Thyroid gland (tissue), 4 donors: ENCODE measurements around the gene SLC3A2. TPM values are rescaled to one million over a fixed set of nuclear protein-coding genes. Genes with fewer than 3 reads are reported as not detected.

Experiments used
- DNase-seq, 2 donors: peaks; one replicate each; pipeline ENCODE4 v3.0.0-alpha.2; 2019
- H3K27ac ChIP-seq, 3 donors: fragments of 200-600 bp; sonication (generic); 1 replicate in 2 of 3; 2 replicates in 1 of 3; pipeline ENCODE4 v1.5.1; 2016 to 2019; ENCODE audit warnings: mild to moderate bottlenecking in 1 of 3, moderate library complexity in 1 of 3
- H3K27me3 ChIP-seq: fragments of 200-600 bp; sonication (generic); one replicate; pipeline ENCODE4 v1.5.1; 2019
- H3K36me3 ChIP-seq, 2 donors: fragments of 200-600 bp; sonication (generic); one replicate each; pipeline ENCODE4 v1.5.1; 2016 to 2019
- H3K4me1 ChIP-seq, 2 donors: fragments of 200-600 bp; sonication (generic); one replicate each; pipeline ENCODE4 v1.5.1; 2017 to 2019
- H3K4me3 ChIP-seq, 3 donors: fragments of 200-600 bp; sonication (generic); replicated peaks in 1 of 3; 1 replicate in 2 of 3; 2 replicates in 1 of 3; pipeline ENCODE4 v1.5.1; 2016; ENCODE audit warnings: mild to moderate bottlenecking in 1 of 3
- H3K9me3 ChIP-seq: fragments of 200-600 bp; sonication (generic); one replicate; pipeline ENCODE4 v1.5.1; 2017
- CTCF ChIP-seq, 6 experiments: fragments of 200-600 bp in 3 of 6; fragments of 450-650 bp in 3 of 6; sonication (generic) in 3 of 6; IDR thresholded peaks; one replicate each; pipeline ENCODE4 v1.5.1; 2016 to 2019; ENCODE audit warnings: antibody characterized with exemption in 6 of 6, mild to moderate bottlenecking in 2 of 6, inconsistent platforms in 1 of 6, moderate library complexity in 1 of 6
- POLR2A ChIP-seq, 2 donors: fragments of 450-650 bp; IDR thresholded peaks; one replicate each; pipeline ENCODE4 v1.6.1; 2017; ENCODE audit warnings: antibody characterized with exemption in 2 of 2, mild to moderate bottlenecking in 2 of 2, moderate library complexity in 1 of 2
- WGBS, 2 donors: methylation state at CpG; one replicate each; pipeline ENCODE4 v1.1.5; 2017; 5-methylcytosine and 5-hydroxymethylcytosine counted together
- intact Hi-C: fragments of 100-400 bp; cut with DNase I; formaldehyde crosslinking; loops from one replicate; pipeline ENCODE4 v1.15.1; 2023
- total RNA-seq, 4 donors: library from RNA; depleted of rRNA; stranded (reverse); fragments of >200 nt; gene quantifications; one replicate each; pipeline ENCODE4 v1.2.3, GENCODE V29; 2016

Gene SLC3A2
- total RNA-seq, 4 donors from 2014 or later, result 145 to 295 (median 159) TPM

DNA sequence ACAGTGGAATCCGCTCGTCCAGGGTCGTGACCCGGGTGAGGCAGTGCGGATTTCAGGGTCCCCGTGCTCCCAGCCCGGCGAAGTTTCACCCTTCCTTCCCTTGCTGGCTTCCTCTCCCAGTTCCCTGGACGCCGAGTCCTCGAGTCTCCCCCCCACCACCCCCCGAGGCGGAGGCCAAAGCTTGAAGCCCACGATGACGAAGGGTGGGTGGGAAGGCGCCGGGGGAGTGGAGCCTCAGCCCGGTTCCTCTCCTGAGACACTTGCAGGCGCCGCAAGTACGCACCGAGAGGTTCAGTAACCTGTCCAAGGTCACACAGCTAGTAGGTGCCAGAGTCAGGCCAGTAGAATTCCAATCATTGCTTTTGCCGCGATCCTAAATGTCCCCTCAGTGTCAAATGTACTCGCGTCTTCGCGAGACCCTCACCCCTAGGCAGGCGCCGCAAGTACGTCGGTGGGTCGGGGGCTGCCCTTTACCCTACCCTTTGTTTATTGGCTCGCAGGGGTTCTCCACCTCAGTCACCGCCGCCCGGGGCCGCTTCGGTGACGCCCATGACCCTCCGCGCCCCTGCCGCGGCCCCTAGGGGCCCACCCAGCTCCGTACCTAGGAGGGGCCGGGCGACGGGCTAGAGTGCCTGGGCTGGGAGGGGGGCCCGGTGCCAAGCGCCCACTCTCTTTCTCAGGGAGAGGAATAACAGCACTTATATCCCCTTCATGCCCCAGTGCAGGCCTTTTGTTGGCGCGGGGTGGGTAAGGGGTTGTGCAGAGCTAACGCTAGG, 46.2 kb downstream of the SLC3A2 start:
- intact Hi-C loops, result no loop called here
- H3K9me3 ChIP-seq, result no peaks in the 10 kb centered on the region
- H3K27ac ChIP-seq, result no peak overlapping the region
- H3K27me3 ChIP-seq, result peaks cover 19% of the 10 kb centered on the region
- no peak overlapping the region for H3K4me3 ChIP-seq
- H3K4me1 ChIP-seq, result peaks cover 8 to 24% of the 10 kb centered on the region in 2 donors
- H3K36me3 ChIP-seq, result no peaks in the 10 kb centered on the region
- 12 to 13% methylated on average over 20 to 37 of the region's 53 CpGs for WGBS, 2 donors
- TF ChIP-seq CTCF (IDR thresholded peaks at IDR 0.05) (no peak), POLR2A (IDR thresholded peaks at IDR 0.05) (no peak)
- no peak for DNase-seq

DNA sequence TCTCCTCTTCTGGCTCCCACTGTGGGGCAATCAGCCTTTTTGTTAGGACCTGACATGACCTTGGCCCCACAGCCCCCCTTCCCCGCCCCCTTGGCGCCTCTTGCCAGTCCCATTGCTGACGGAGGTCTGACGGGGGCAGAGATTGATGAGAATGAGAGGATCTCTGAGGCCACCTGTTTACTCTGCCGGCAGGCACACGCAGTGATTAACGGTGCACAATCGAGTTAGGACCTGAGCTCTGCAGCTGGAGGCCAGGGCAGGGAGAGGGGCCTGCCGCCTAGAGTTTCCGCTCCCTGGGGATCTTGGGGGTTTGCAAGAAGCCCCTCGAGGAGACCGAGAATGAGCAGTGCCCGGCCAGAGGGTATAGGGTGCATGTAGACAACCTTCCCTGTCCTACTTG, 47.3 kb downstream of the SLC3A2 start:
- intact Hi-C loops, result no loop called here
- H3K9me3 ChIP-seq, result no peaks in the 10 kb centered on the region
- H3K4me3 ChIP-seq, result no peak overlapping the region
- H3K36me3 ChIP-seq, result no peaks in the 10 kb centered on the region
- 54 to 72% methylated on average over 13 of the region's 13 CpGs for WGBS, 2 donors
- peaks cover 19% of the 10 kb centered on the region for H3K27me3 ChIP-seq
- TF ChIP-seq CTCF (IDR thresholded peaks at IDR 0.05) (no peak), POLR2A (IDR thresholded peaks at IDR 0.05) (no peak)
- no peak overlapping the region for H3K27ac ChIP-seq
- H3K4me1 ChIP-seq, result peaks cover 8 to 24% of the 10 kb centered on the region in 2 donors
- DNase-seq, result no peak

- intact Hi-C loops, result no loop called here
- H3K9me3 ChIP-seq, result no peaks in the 10 kb centered on the region
- no peaks in the 10 kb centered on the region for H3K36me3 ChIP-seq
- no peak overlapping the region for H3K27ac ChIP-seq
- H3K27me3 ChIP-seq, result peaks cover 12% of the 10 kb centered on the region
- WGBS, 2 donors, result 41 to 42% methylated on average over 4 of the region's 4 CpGs
- DNase-seq, result no peak
- TF ChIP-seq CTCF (IDR thresholded peaks at IDR 0.05), result no peak
- TF ChIP-seq POLR2A (IDR thresholded peaks at IDR 0.05), result no peak
- peaks cover 0 to 14% of the 10 kb centered on the region in 2 donors for H3K4me1 ChIP-seq
- no peak overlapping the region for H3K4me3 ChIP-seq
Observed at GRCh38 chr11:62930157-62930556, 49.5 kb downstream of the SLC3A2 start.

GRCh38 chr11:62930666-62931065, 50.0 kb downstream of the SLC3A2 start:
- H3K9me3 ChIP-seq, result no peaks in the 10 kb centered on the region
- WGBS, 2 donors, result 38 to 50% methylated on average over 1 of the region's 1 CpG
- peaks cover 0 to 14% of the 10 kb centered on the region in 2 donors for H3K4me1 ChIP-seq
- intact Hi-C loops, result no loop called here
- TF ChIP-seq POLR2A (IDR thresholded peaks at IDR 0.05), result no peak
- no peak for TF ChIP-seq CTCF (IDR thresholded peaks at IDR 0.05)
- no peak overlapping the region for H3K4me3 ChIP-seq
- no peaks in the 10 kb centered on the region for H3K36me3 ChIP-seq
- H3K27ac ChIP-seq, result no peak overlapping the region
- H3K27me3 ChIP-seq, result peaks cover 12% of the 10 kb centered on the region
- no peak for DNase-seq

GRCh38 chr11:62931499-62932278, 51.0 kb downstream of the SLC3A2 start:
- H3K4me3 ChIP-seq, result no peak overlapping the region
- H3K9me3 ChIP-seq, result no peaks in the 10 kb centered on the region
- H3K27me3 ChIP-seq, result peaks cover 6% of the 10 kb centered on the region
- no peak for DNase-seq
- WGBS, 2 donors, result 66 to 69% methylated on average over 8 of the region's 8 CpGs
- no peak overlapping the region for H3K27ac ChIP-seq
- peaks cover 0 to 4% of the 10 kb centered on the region in 2 donors for H3K4me1 ChIP-seq
- TF ChIP-seq CTCF (IDR thresholded peaks at IDR 0.05), result no peak
- H3K36me3 ChIP-seq, result no peaks in the 10 kb centered on the region
- intact Hi-C loops, result no loop called here
